K562 (cell line): ENCODE data around the gene RPL39.

Experiments used
- EGR1 ChIP-seq: fragments of 450-650 bp; conservative IDR thresholded peaks from 2 replicates; pipeline ENCODE4 v1.6.1; 2017; ENCODE audit warnings: mild to moderate bottlenecking
- MECOM ChIP-seq: fragments of 250-450 bp; sonication (Bioruptor Pico); IDR thresholded peaks from 2 replicates; pipeline ENCODE4 v1.8.0; 2022; ENCODE audit warnings: inconsistent platforms
- TF ChIP-seq, protein P1 (sequence below): sonication (generic); formaldehyde crosslinking; IDR thresholded peaks from 2 replicates; pipeline ENCODE4 v1.5.0; 2020; ENCODE audit warnings: missing genetic modification reagents

DNA sequence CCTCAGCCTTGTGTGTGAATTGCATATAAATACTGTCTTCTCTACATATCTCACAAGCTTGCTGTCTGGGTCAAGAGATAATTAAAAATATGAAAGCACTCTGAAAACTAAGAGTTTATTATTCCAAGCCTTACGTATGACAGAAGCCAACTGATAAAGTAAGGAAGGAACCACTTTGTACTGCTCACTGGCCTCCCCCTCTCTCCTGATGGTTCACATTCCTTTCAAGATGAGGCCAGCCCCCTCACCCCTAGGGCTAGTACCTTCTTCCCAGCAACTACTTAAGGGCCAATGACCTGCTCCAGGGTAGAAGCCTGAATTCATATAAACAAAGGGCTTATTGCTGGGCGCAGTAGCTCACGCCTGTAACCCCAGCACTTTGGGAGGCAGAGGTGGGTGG is 38.4 kb downstream of the RPL39 start:
- TF ChIP-seq, protein P1, sequence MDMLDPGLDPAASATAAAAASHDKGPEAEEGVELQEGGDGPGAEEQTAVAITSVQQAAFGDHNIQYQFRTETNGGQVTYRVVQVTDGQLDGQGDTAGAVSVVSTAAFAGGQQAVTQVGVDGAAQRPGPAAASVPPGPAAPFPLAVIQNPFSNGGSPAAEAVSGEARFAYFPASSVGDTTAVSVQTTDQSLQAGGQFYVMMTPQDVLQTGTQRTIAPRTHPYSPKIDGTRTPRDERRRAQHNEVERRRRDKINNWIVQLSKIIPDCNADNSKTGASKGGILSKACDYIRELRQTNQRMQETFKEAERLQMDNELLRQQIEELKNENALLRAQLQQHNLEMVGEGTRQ: no peak
- TF ChIP-seq MECOM (CRISPR knock-in tag) (no peak), EGR1 (no peak)
